OCI-M2 (cell line): ENCODE measurements around the gene FAM124B.

ENCODE experiments used
- DNase-seq: peaks from one replicate; lab custom pipeline; 2025; ENCODE audit not compliant: unreplicated experiment; lab: John Stamatoyannopoulos, UW

The FAM124B gene

DNA sequence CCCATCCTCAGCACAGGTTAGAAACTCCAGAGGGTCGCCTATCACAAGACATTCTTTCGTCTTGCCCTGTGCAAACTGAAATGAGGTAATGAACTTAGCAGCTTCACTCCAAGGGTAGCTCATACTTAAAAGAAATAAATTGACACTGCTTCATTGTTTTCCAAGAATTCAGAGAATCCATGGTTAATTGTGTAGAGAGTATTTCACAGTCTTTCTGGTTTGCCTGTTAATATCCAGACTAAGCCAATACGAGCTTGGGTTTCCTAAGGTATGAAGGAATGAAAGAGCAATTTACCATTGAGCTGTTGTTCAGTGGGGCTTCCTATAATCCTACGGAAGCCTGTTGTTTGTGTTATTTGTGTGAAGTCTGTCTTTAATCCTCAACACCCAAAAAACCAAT, 58.7 kb downstream of the FAM124B start:
- no peak for DNase-seq

DNA sequence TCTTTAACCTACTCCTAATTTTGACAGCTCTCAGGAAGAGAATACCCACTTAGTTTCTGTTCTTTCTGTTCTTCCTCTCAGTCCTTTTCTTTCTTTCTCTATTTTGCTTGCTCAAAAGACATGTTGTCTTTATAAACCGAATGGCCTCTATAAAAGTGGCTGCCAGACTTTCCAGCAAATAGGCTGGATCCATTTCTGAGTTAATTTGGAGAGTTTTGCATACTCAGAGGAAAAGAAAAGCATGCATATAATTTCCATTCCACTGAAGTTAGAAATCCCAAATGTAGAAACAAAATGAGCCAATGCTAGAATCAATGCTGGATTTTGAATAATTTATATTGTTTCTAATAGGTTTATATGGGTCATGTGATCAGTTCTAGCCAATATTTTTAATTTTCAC, 65.9 kb downstream of the FAM124B start:
- DNase-seq, result no peak

DNA sequence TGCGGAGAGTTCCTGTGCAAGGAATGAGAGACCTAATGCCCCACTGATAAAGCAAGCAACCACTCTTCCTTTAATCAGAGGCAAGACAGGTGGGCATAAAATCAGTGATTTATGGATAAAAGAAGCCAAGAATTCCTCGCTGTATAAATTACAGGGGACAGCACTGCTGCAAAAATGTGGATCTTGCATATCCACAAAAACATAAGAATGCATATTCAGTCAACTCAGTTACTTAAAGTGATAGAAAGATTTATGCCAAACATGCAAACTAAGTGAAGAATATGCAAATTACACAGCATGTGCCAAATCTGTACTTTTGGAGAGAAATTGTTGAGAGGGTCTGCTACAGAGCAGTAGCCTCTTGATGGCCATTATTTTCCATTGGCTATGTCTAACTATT, 67.2 kb downstream of the FAM124B start:
- DNase-seq, result no peak

- DNase-seq, result no peak
Observed at GRCh38 chr2:224333726-224334482, 68.0 kb downstream of the FAM124B start.

GRCh38 chr2:224331698-224332097, 70.2 kb downstream of the FAM124B start:
- DNase-seq, result no peak

- DNase-seq, result no peak
Observed at GRCh38 chr2:224328798-224329197, 73.1 kb downstream of the FAM124B start.
